GM06990 (cell line): ENCODE measurements around the gene LTBP2.
"Not testable (repeated sequence)": the region's sequence is repeated elsewhere in the genome, so short reads cannot be mapped to it uniquely, and the experiment has no call there.

Experiments
- DNase-seq: peaks from one replicate; pipeline ENCODE4 v3.0.0-alpha.2; 2011; ENCODE audit not compliant: insufficient read length; ENCODE audit errors: extremely low read depth
- H3K27me3 ChIP-seq: replicated peaks from 2 replicates; pipeline ENCODE4 v1.6.0; 2011; ENCODE audit warnings: low read length; ENCODE audit not compliant: control insufficient read depth, insufficient read depth
- H3K36me3 ChIP-seq: 2 replicates; pipeline ENCODE4 v1.5.1; 2011; ENCODE audit warnings: low read length; ENCODE audit not compliant: control insufficient read depth, insufficient read depth
- H3K4me3 ChIP-seq: replicated peaks from 2 replicates; pipeline ENCODE4 v1.5.1; 2011; ENCODE audit warnings: low read depth, mild to moderate bottlenecking, control low read depth, low read length
- CTCF ChIP-seq: IDR thresholded peaks from 2 replicates; pipeline ENCODE4 v1.5.1; 2011; ENCODE audit warnings: low read length, control low read depth, mild to moderate bottlenecking, inconsistent platforms; ENCODE audit not compliant: insufficient read depth, poor library complexity, severe bottlenecking

The LTBP2 gene

GRCh38 chr14:74456684-74457564 is 155.1 kb downstream of the LTBP2 start:
- TF ChIP-seq CTCF, result no peak
- no peaks in the 10 kb centered on the region; the same call in 1 of the 2 replicates for H3K27me3 ChIP-seq
- no peaks in the 10 kb centered on the region for H3K36me3 ChIP-seq
- DNase-seq, result no peak
- no peak overlapping the region for H3K4me3 ChIP-seq

- not testable (repeated sequence) for H3K4me3 ChIP-seq, H3K36me3 ChIP-seq, DNase-seq, H3K27me3 ChIP-seq
Measured at GRCh38 chr14:74454397-74454796, 157.6 kb downstream of the LTBP2 start.
